C4-2B (cell line): ENCODE measurements around the gene VPS8.
"Not testable (repeated sequence)": the region's sequence is repeated elsewhere in the genome, so short reads cannot be mapped to it uniquely, and the experiment has no call there.

Experiments
- CTCF ChIP-seq: fragments of 450-650 bp; conservative IDR thresholded peaks from 2 replicates; pipeline ENCODE4 v1.5.1; 2017; ENCODE audit warnings: mild to moderate bottlenecking
- ZFX ChIP-seq: fragments of 450-650 bp; IDR thresholded peaks from 2 replicates; pipeline ENCODE4 v1.6.1; 2017

- TF ChIP-seq CTCF, ZFX: not testable (repeated sequence)
Observed at GRCh38 chr3:184954851-184955250, 142.9 kb downstream of the VPS8 start.
